Stimulated activated naive CD8-positive, alpha-beta T cell treated with anti-CD3 and anti-CD28 coated beads, Interleukin-15, amount 100 ng/mL, for 72 hours (primary cell): ENCODE results near the gene TSGA10.
A peak's percentile ranks its signal among the peaks of the same experiment; 100 is the strongest.
"Not testable (repeated sequence)": the region's sequence is repeated elsewhere in the genome, so short reads cannot be mapped to it uniquely, and the experiment has no call there.

Experiments used
- ATAC-seq: fragments of 150-1000 bp; cut with Tn5 transposase; 2 replicates; pipeline ENCODE4 v1.10.0; 2021; ENCODE audit warnings: mild to moderate bottlenecking, moderate library complexity
- DNase-seq, 2 donors: peaks; one replicate each; pipeline ENCODE4 v3.0.0; 2021 to 2022
- H3K27ac Mint-ChIP-seq, 2 donors: one replicate each; pipeline ENCODE4 v1.8.0; 2022; ENCODE audit warnings: mild to moderate bottlenecking in 2 of 2, mixed read lengths in 2 of 2, moderate library complexity in 2 of 2
- H3K27me3 Mint-ChIP-seq: one replicate; pipeline ENCODE4 v1.8.0; 2022; ENCODE audit warnings: mixed read lengths
- H3K4me1 Mint-ChIP-seq: one replicate; pipeline ENCODE4 v1.8.0; 2022; ENCODE audit warnings: mild to moderate bottlenecking, mixed read lengths
- H3K4me3 Mint-ChIP-seq, 2 donors: one replicate each; pipeline ENCODE4 v1.8.0; 2022; ENCODE audit warnings: mild to moderate bottlenecking in 2 of 2, mixed read lengths in 2 of 2, moderate library complexity in 1 of 2
- H3K9me3 Mint-ChIP-seq, 2 donors: one replicate each; pipeline ENCODE4 v1.8.0; 2022; ENCODE audit warnings: mixed read lengths in 2 of 2

TSGA10 gene

DNA sequence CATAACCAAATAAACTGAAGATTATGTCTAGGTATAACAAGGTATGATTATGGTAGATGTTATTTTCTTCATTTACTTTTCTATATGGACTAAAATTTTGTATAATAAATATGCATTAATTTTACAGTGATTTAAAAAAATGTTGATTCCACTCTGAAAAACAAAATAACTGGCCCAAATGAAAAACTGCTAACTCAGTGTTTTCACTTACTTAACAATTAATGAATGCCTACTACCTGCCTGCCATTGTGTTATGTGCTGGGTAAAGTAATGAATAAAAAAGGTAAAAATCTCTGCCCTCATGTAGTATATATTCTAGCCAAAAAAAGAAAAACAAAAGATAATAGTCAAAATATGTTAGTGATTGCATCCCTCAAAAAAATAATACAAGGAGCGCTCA is 42.8 kb downstream of the TSGA10 start:
- H3K4me3 Mint-ChIP-seq = no peak overlapping the region
- no peaks in the 10 kb centered on the region for H3K9me3 Mint-ChIP-seq
- H3K4me1 Mint-ChIP-seq = no peaks in the 10 kb centered on the region
- H3K27ac Mint-ChIP-seq = no peak overlapping the region
- H3K27me3 Mint-ChIP-seq = no peaks in the 10 kb centered on the region
- ATAC-seq (no peak), DNase-seq (no peak)

DNA sequence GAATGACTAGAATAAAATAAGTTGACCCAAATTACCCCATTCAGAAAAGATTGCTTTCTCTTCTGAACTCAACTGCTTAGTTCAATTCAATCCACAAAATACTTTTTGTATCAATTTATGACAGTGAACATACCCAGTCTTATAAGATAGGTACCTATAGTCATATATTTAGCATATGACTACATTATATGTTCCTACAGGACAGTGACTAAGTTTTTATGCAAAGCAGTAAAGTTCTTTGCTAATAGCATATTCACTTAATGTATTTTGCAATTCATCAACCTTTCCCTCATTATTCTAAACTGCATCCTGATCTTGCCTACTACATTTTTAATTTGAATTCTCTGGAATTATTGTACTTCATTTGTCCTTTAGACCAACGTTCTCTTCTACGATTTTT is 43.5 kb downstream of the TSGA10 start:
- DNase-seq = no peak
- Mint-ChIP-seq H3K9me3 (no peaks in the 10 kb centered on the region), H3K4me3 (no peak overlapping the region), H3K4me1 (no peaks in the 10 kb centered on the region), H3K27me3 (no peaks in the 10 kb centered on the region), H3K27ac (no peak overlapping the region)
- ATAC-seq = no peak

DNA sequence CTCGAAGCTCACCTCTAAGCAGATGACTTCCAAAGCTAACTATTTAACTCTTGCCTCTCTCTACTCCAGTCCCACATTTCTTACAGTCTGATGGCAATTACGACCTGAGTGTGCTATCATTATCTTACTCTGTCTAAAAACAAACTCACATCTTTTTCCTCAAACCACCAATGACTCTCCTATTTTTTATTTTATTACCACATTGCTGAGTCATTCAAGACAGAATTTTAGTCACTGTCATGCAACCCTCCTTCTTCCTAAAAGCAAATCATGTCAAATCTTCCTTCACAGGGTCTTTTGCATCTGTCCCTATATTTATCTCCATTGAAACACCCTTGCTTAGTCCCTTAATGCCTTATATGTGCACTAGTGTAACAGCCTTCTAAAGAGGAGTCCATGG is 47.8 kb downstream of the TSGA10 start:
- H3K9me3 Mint-ChIP-seq = no peaks in the 10 kb centered on the region
- H3K4me3 Mint-ChIP-seq = no peak overlapping the region
- no peaks in the 10 kb centered on the region for H3K4me1 Mint-ChIP-seq
- DNase-seq = no peak
- no peak for ATAC-seq
- no peaks in the 10 kb centered on the region for H3K27me3 Mint-ChIP-seq
- H3K27ac Mint-ChIP-seq = no peak overlapping the region

DNA sequence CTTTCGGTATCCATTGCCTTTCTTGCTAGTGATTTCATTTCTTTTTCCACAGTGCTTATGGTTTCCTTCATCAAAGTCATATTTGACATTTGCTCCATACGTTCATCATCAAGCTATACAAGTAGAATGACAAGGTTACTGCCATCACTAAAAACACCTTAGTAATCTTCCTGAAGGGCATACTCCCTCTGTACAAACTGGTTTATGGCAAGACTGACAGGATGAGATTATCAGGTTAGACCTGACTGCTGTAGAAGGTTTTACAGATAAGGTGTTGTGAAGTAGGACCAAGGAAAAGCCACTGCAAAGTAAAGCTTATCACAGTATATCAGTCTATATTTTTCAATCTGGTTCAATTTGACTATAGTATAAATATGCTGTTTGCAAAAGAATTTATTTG is 50.7 kb downstream of the TSGA10 start:
- Mint-ChIP-seq H3K27me3 (no peaks in the 10 kb centered on the region), H3K4me3 (no peak overlapping the region), H3K9me3 (no peaks in the 10 kb centered on the region), H3K4me1 (peaks cover 8% of the 10 kb centered on the region), H3K27ac (no peak overlapping the region)
- DNase-seq (no peak), ATAC-seq (no peak)

GRCh38 chr2:99101697-99102096 is 53.0 kb downstream of the TSGA10 start:
- ATAC-seq (no peak), DNase-seq (no peak)
- Mint-ChIP-seq H3K4me3 (no peak overlapping the region), H3K9me3 (no peaks in the 10 kb centered on the region), H3K27me3 (no peaks in the 10 kb centered on the region), H3K4me1 (peaks cover 9% of the 10 kb centered on the region), H3K27ac (no peak overlapping the region)

DNA sequence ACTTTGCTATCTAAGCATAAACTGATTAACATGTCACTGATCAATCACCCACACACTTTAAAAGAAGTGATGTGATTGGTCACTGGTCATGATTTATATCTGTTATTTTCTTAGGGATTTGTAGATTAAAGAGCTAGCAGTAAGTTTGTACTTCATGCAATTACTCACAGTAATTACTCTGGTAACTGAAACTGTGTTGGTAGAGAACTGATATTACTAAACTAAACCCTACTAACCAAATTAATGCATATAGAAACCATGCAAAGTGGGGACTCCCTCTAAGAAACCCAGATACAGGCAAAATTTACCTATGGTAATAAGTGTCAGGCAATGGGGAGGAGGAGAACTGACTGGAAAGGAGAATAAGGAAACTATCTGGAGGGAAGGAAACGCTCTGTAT is 58.0 kb downstream of the TSGA10 start:
- H3K27ac Mint-ChIP-seq = peak overlapping the region in 1 of 2 donors; percentile 28
- DNase-seq (no peak), ATAC-seq (peak; percentile 89)
- peaks cover 13% of the 10 kb centered on the region for H3K4me1 Mint-ChIP-seq
- no peaks in the 10 kb centered on the region for H3K27me3 Mint-ChIP-seq
- H3K4me3 Mint-ChIP-seq = peak overlapping the region in 1 of 2 donors; percentile 30
- H3K9me3 Mint-ChIP-seq = peaks cover 14 to 19% of the 10 kb centered on the region in 2 donors

DNA sequence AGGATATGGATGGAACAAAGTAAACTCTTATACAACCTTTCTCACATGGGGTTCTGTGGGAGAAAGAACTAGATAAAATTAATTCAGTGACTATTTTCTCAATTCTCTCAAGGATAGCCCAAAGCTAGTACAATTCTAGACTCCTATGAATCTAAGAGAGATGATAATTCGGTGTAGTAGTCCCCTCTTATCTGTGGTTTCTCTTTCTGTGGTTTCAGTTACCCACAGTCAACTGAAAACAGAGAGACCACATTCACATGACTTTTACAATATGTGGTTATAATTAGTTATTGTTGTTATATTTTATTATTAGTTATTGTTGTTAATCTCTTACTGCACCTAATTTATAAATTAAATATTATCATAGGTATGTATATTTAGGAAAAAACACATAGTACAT is 66.7 kb downstream of the TSGA10 start:
- DNase-seq (no peak), ATAC-seq (no peak)
- no peak overlapping the region for H3K27ac Mint-ChIP-seq
- peaks cover 7 to 11% of the 10 kb centered on the region in 2 donors for H3K9me3 Mint-ChIP-seq
- no peak overlapping the region for H3K4me3 Mint-ChIP-seq
- peaks cover 11% of the 10 kb centered on the region for H3K27me3 Mint-ChIP-seq
- H3K4me1 Mint-ChIP-seq = peaks cover 7% of the 10 kb centered on the region

GRCh38 chr2:99086385-99086784 is 68.4 kb downstream of the TSGA10 start:
- Mint-ChIP-seq H3K27ac (no peak overlapping the region), H3K4me3 (no peak overlapping the region), H3K27me3 (peaks cover 10% of the 10 kb centered on the region), H3K9me3 (no peaks in the 10 kb centered on the region), H3K4me1 (peaks cover 7% of the 10 kb centered on the region)
- DNase-seq (no peak), ATAC-seq (no peak)

DNA sequence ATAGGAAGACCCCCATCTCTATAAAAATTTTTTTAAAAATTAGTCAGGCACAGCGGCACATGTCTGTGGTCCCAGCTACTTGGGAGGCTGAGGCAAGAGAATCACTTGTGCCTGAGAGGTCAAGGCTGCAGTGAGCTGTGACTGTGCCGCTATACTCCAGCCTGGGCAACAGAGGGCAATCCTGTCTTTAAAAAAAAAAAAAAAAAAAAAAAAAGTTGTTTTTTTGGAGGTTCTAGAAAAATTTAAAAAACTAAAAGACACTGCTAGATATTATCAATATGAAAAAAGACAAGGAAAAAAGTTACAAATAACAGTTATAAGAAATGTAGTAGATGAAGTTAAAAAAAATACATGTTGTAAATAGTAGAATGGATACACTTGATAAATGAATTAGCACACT is 69.3 kb downstream of the TSGA10 start:
- ATAC-seq (no peak), DNase-seq (no peak)

GRCh38 chr2:99084256-99084655 is 70.5 kb downstream of the TSGA10 start:
- peaks cover 7% of the 10 kb centered on the region for H3K4me1 Mint-ChIP-seq
- no peak for ATAC-seq
- no peak for DNase-seq
- no peaks in the 10 kb centered on the region for H3K9me3 Mint-ChIP-seq
- H3K4me3 Mint-ChIP-seq = no peak overlapping the region
- H3K27ac Mint-ChIP-seq = no peak overlapping the region
- no peaks in the 10 kb centered on the region for H3K27me3 Mint-ChIP-seq

More for the DNA sequence above, 69.3 kb downstream of the TSGA10 start:
- Mint-ChIP-seq H3K4me1 (peaks cover 7% of the 10 kb centered on the region), H3K4me3 (no peak overlapping the region), H3K9me3 (no peaks in the 10 kb centered on the region), H3K27ac (no peak overlapping the region), H3K27me3 (peaks cover 6% of the 10 kb centered on the region)

DNA sequence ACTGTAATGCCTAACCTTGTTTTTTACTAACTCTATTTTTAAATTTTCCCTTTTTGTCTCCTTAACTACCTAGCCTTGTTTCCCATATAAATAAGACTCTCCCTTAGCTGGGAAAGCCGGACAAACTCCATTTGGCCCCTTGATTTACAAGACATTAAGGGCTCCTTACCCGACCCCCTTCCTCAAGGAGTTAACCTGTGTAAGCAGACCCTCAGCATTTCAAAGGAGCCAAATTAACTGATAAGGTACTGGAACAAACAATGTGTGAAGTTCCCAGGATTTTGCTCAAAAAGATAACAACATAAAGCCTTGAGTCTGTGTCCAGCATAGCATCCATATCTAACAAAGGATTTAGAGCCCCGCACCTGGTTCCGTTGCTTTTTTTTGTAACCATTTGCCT is 72.9 kb downstream of the TSGA10 start:
- DNase-seq (no peak), ATAC-seq (no peak)
- H3K4me1 Mint-ChIP-seq = no peaks in the 10 kb centered on the region
- no peaks in the 10 kb centered on the region for H3K9me3 Mint-ChIP-seq
- H3K4me3 Mint-ChIP-seq = no peak overlapping the region
- no peak overlapping the region for H3K27ac Mint-ChIP-seq
- no peaks in the 10 kb centered on the region for H3K27me3 Mint-ChIP-seq

DNA sequence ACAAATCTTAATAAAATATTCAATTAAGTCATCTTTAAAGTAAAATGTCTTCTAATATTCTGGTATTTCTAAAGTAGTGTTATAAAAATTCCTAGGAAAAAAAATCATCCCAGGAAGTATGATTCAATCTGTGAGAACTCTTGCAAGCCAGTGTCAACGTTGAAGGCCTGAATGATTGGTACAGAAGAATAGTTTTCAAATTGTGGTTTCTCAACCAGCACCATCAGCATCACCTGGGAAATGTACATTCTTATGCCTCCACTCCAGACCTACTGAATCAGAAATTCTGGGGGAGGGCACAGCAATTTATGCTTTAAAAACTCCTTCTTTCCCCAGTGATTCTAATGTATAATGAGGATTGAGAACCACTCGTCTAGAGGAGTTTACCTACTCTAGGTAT is 75.5 kb downstream of the TSGA10 start:
- Mint-ChIP-seq H3K4me3 (no peak overlapping the region), H3K27ac (no peak overlapping the region), H3K27me3 (no peaks in the 10 kb centered on the region), H3K4me1 (no peaks in the 10 kb centered on the region), H3K9me3 (no peaks in the 10 kb centered on the region)
- DNase-seq = no peak
- no peak for ATAC-seq

DNA sequence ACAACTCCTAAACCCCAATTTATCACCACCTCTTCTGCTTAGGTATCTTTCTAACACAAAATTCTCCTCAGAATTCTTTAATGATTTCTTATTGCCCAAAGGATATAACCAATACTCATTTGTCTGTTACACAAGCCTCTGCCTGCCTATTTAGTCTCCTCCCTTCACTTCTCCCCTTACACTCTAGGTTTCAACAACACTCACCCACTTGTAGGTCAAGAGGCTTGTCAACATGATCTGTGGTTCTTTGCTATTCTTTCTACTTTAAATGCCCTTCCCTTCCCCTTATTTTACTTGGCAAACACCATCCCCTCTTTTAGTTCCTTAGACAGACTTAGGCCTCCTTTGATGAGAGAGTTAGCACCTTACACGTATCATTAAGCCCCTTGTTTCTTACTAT is 82.2 kb downstream of the TSGA10 start:
- Mint-ChIP-seq H3K4me1 (no peaks in the 10 kb centered on the region), H3K4me3 (no peak overlapping the region), H3K27ac (no peak overlapping the region), H3K9me3 (no peaks in the 10 kb centered on the region), H3K27me3 (no peaks in the 10 kb centered on the region)
- DNase-seq = no peak
- no peak for ATAC-seq

DNA sequence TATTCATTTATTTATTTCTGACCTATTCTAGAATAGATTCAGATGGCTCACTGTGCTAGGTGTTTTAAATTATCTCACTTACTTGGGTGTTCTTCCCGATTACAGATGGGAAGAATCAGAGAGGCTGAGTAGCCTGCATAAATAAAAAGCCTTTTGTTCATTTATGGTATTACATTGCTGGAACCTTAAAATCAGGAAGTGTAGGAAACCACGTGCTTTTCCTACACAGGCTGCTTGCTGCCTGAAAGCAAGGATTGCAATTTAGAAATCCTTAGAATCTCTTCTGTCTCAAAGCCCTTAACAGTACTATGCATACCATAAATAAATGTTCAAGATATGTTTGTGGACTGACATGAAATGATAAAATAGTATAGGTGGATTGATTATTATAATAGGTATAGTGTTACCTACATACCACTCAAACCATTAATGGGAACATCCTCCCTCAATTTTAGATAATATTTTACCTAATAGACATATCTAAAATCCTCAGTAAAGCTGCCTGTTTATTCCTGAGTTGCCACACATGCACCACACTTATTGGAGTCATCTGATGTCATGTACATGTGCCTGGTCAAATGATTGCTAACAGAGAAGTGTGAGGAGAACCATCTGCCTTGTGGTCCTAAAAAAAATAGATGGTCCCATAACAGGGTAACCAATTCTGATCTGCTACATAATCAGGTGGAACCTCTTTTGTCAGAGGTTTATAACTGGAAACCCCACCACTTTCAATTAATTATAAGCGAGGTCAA is 86.7 kb downstream of the TSGA10 start:
- Mint-ChIP-seq H3K4me1 (no peaks in the 10 kb centered on the region), H3K4me3 (no peak overlapping the region), H3K9me3 (no peaks in the 10 kb centered on the region), H3K27ac (no peak overlapping the region), H3K27me3 (no peaks in the 10 kb centered on the region)
- DNase-seq (no peak), ATAC-seq (no peak)

GRCh38 chr2:99066075-99066958 is 88.4 kb downstream of the TSGA10 start:
- peak; percentile 98 for ATAC-seq
- Mint-ChIP-seq H3K9me3 (no peaks in the 10 kb centered on the region), H3K27me3 (no peaks in the 10 kb centered on the region)

DNA sequence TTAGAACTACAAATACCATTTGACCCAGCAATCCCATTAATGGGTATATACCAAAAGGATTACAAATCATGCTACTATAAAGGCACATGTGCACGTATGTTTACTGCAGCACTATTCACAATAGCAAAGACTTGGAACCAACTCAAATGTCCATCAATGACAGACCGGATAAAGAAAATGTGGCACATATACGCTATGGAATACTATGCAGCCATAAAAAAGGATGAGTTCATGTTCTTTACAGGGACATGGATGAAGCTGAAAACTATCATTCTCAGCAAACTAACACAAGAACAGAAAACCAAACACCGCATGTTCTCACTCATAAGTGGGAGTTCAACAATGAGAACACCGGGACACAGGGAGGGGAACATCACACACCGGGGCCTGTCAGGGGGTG is 105.6 kb downstream of the TSGA10 start:
- not testable (repeated sequence) for H3K27me3 Mint-ChIP-seq, ATAC-seq, H3K27ac Mint-ChIP-seq, DNase-seq, H3K4me1 Mint-ChIP-seq, H3K4me3 Mint-ChIP-seq
- peaks cover 33 to 39% of the 10 kb centered on the region in 2 donors for H3K9me3 Mint-ChIP-seq

More at GRCh38 chr2:99066075-99066958, 88.4 kb downstream of the TSGA10 start:
- peak; percentile 15 to 27 for DNase-seq
- H3K4me3 Mint-ChIP-seq = no peak overlapping the region
- H3K27ac Mint-ChIP-seq = no peak overlapping the region
- no peaks in the 10 kb centered on the region for H3K4me1 Mint-ChIP-seq
